Neuronal stem cell (in vitro differentiated cells): ENCODE results near the gene PVALB.

Experiments used
- DNase-seq: peaks from one replicate; pipeline ENCODE4 v3.0.0-alpha.2; 2013; ENCODE audit warnings: low spot score
- H2AFZ ChIP-seq: one replicate; pipeline ENCODE4 v1.6.1; 2013; ENCODE audit warnings: mild to moderate bottlenecking, low read length, inconsistent platforms
- H2AK5ac ChIP-seq: 2 replicates; pipeline ENCODE4 v1.6.1; 2013; ENCODE audit warnings: low read depth, mild to moderate bottlenecking, inconsistent platforms, low read length, moderate library complexity, mixed read lengths
- H2BK120ac ChIP-seq: 2 replicates; pipeline ENCODE4 v1.6.1; 2013; ENCODE audit warnings: low read depth, mild to moderate bottlenecking, inconsistent platforms, low read length, moderate library complexity, mixed read lengths
- H2BK12ac ChIP-seq: one replicate; pipeline ENCODE4 v1.6.1; 2013; ENCODE audit warnings: low read length, inconsistent platforms
- H2BK15ac ChIP-seq: 2 replicates; pipeline ENCODE4 v1.6.1; 2013; ENCODE audit warnings: mild to moderate bottlenecking, low read length, inconsistent platforms, mixed read lengths
- H2BK5ac ChIP-seq: one replicate; pipeline ENCODE4 v1.6.1; 2013; ENCODE audit warnings: inconsistent platforms, mild to moderate bottlenecking, low read length, moderate library complexity
- H3K14ac ChIP-seq: one replicate; pipeline ENCODE4 v1.6.1; 2013; ENCODE audit warnings: low read length, inconsistent platforms
- H3K18ac ChIP-seq: 2 replicates; pipeline ENCODE4 v1.6.1; 2013; ENCODE audit warnings: low read length, inconsistent platforms
- H3K23ac ChIP-seq: 2 replicates; pipeline ENCODE4 v1.6.1; 2013; ENCODE audit warnings: low read depth, mild to moderate bottlenecking, mixed read lengths, low read length, inconsistent platforms; ENCODE audit not compliant: poor library complexity
- H3K27ac ChIP-seq: replicated peaks from 3 replicates; pipeline ENCODE4 v1.5.1; 2013; ENCODE audit warnings: low read length, inconsistent platforms
- H3K27me3 ChIP-seq, 3 experiments: 2 replicates each; pipeline ENCODE4 v1.6.1; 2013; ENCODE audit warnings: low read length in 3 of 3, mild to moderate bottlenecking in 2 of 3, inconsistent platforms in 1 of 3, low read depth in 1 of 3, mixed read lengths in 1 of 3, moderate library complexity in 1 of 3; ENCODE audit not compliant: control insufficient read depth in 3 of 3, insufficient read depth in 3 of 3
- H3K36me3 ChIP-seq, 2 donors: replicated peaks in 1 of 2; 2 replicates each; pipeline ENCODE4 v1.6.1; 2013; ENCODE audit warnings: low read length in 2 of 2; ENCODE audit not compliant: control insufficient read depth in 2 of 2, insufficient read depth in 2 of 2
- H3K4ac ChIP-seq: 2 replicates; pipeline ENCODE4 v1.6.1; 2013; ENCODE audit warnings: inconsistent platforms, mild to moderate bottlenecking, low read length, moderate library complexity
- H3K4me1 ChIP-seq, 2 donors: 1 replicate in 1 of 2; 2 replicates in 1 of 2; pipeline ENCODE4 v1.6.1; 2013; ENCODE audit warnings: low read length in 2 of 2, low read depth in 1 of 2; ENCODE audit not compliant: control insufficient read depth in 2 of 2, insufficient read depth in 1 of 2
- H3K4me2 ChIP-seq: one replicate; pipeline ENCODE4 v1.6.1; 2013; ENCODE audit warnings: mild to moderate bottlenecking, low read length, inconsistent platforms; ENCODE audit not compliant: insufficient read depth, poor library complexity, severe bottlenecking
- H3K4me3 ChIP-seq, 2 donors: 2 replicates each; pipeline ENCODE4 v1.5.1; 2013; ENCODE audit warnings: low read length in 2 of 2, mild to moderate bottlenecking in 2 of 2, inconsistent platforms in 1 of 2, moderate library complexity in 1 of 2
- H3K79me1 ChIP-seq: one replicate; pipeline ENCODE4 v1.6.1; 2013; ENCODE audit warnings: low read depth, mild to moderate bottlenecking, inconsistent platforms, low read length, moderate library complexity
- H3K9ac ChIP-seq: one replicate; pipeline ENCODE4 v1.6.1; 2013; ENCODE audit warnings: mild to moderate bottlenecking, low read depth, low read length, inconsistent platforms; ENCODE audit not compliant: poor library complexity
- H3K9me3 ChIP-seq, 2 donors: replicated peaks in 1 of 2; 2 replicates each; pipeline versions ENCODE3 to v1.6.1; 2013; ENCODE audit warnings: low read length in 2 of 2, mild to moderate bottlenecking in 2 of 2, inconsistent platforms in 1 of 2, low read depth in 1 of 2, mixed read lengths in 1 of 2, moderate library complexity in 1 of 2; ENCODE audit not compliant: control insufficient read depth in 2 of 2, insufficient read depth in 1 of 2
- H4K8ac ChIP-seq: one replicate; pipeline ENCODE4 v1.6.1; 2013; ENCODE audit warnings: low read depth, mild to moderate bottlenecking, inconsistent platforms, low read length, moderate library complexity
- H4K91ac ChIP-seq: one replicate; pipeline ENCODE4 v1.6.1; 2013; ENCODE audit warnings: low read length, low read depth, mild to moderate bottlenecking, inconsistent platforms; ENCODE audit not compliant: poor library complexity
- WGBS, 2 donors: extraction: QIAGEN DNeasy Blood & Tissue Kit; methylation state at CpG; one replicate each; pipeline ENCODE4 v1.1.7; 2013; ENCODE audit warnings: missing lambda C conversion rate in 2 of 2, mixed read lengths in 1 of 2; ENCODE audit not compliant: insufficient read length in 2 of 2, insufficient replicate concordance in 1 of 2; ENCODE audit errors: extremely low coverage in 2 of 2; 5-methylcytosine and 5-hydroxymethylcytosine counted together

Gene PVALB

GRCh38 chr22:36807627-36808026 is 9.2 kb downstream of the PVALB start:
- Histone ChIP-seq H3K18ac (no peak overlapping the region), H2BK12ac (no peak overlapping the region), H2AFZ (no peak overlapping the region), H2BK15ac (no peak overlapping the region), H4K91ac (no peak overlapping the region), H2AK5ac (peak overlapping the region; percentile 11), H3K4ac (no peak overlapping the region), H3K4me2 (no peak overlapping the region), H2BK5ac (no peak overlapping the region), H3K9me3 (no peaks in the 10 kb centered on the region), H3K4me3 (no peak overlapping the region), H3K27ac (no peak overlapping the region), H3K9ac (no peak overlapping the region), H3K4me1 (peaks cover 6 to 24% of the 10 kb centered on the region in 2 donors), H4K8ac (no peak overlapping the region), H3K36me3 (peaks cover 0 to 12% of the 10 kb centered on the region in 2 donors), H3K23ac (no peak overlapping the region), H3K14ac (no peak overlapping the region), H2BK120ac (no peak overlapping the region), H3K27me3 (no peaks in the 10 kb centered on the region), H3K79me1 (no peaks in the 10 kb centered on the region)
- no peak for DNase-seq
- no CpG with 5 or more reads among the region's 7 CpGs for WGBS, 2 donors

GRCh38 chr22:36806835-36807234 is 10.0 kb downstream of the PVALB start:
- Histone ChIP-seq H3K14ac (no peak overlapping the region), H2BK15ac (no peak overlapping the region), H3K27me3 (no peaks in the 10 kb centered on the region), H3K9me3 (no peaks in the 10 kb centered on the region), H2AFZ (no peak overlapping the region), H3K36me3 (peaks cover 0 to 4% of the 10 kb centered on the region in 2 donors), H3K9ac (no peak overlapping the region), H4K91ac (no peak overlapping the region), H3K18ac (no peak overlapping the region), H3K4me1 (peaks cover 6 to 24% of the 10 kb centered on the region in 2 donors), H3K23ac (no peak overlapping the region), H3K79me1 (no peaks in the 10 kb centered on the region), H3K4me3 (no peak overlapping the region), H2BK12ac (no peak overlapping the region), H3K4ac (no peak overlapping the region), H2BK120ac (no peak overlapping the region), H2BK5ac (no peak overlapping the region), H3K4me2 (no peak overlapping the region), H4K8ac (no peak overlapping the region), H3K27ac (no peak overlapping the region), H2AK5ac (no peak overlapping the region)
- no peak for DNase-seq
- no CpG with 5 or more reads among the region's 6 CpGs for WGBS, 2 donors

- H2AFZ ChIP-seq = no peak overlapping the region
- no peak overlapping the region for H3K27ac ChIP-seq
- no peak overlapping the region for H2AK5ac ChIP-seq
- H3K79me1 ChIP-seq = no peaks in the 10 kb centered on the region
- H3K4me2 ChIP-seq = no peak overlapping the region
- no peaks in the 10 kb centered on the region for H3K9me3 ChIP-seq
- H2BK12ac ChIP-seq = no peak overlapping the region
- no peak overlapping the region for H2BK120ac ChIP-seq
- no peak for DNase-seq
- H3K18ac ChIP-seq = no peak overlapping the region
- no peak overlapping the region for H3K14ac ChIP-seq
- H4K91ac ChIP-seq = no peak overlapping the region
- H3K4me1 ChIP-seq = peaks cover 13 to 24% of the 10 kb centered on the region in 2 donors
- H2BK15ac ChIP-seq = no peak overlapping the region
- H3K27me3 ChIP-seq = peaks cover 0 to 8% (median 0%) of the 10 kb centered on the region in 3 experiments
- H3K9ac ChIP-seq = no peak overlapping the region
- no peak overlapping the region for H3K4ac ChIP-seq
- no peaks in the 10 kb centered on the region for H3K36me3 ChIP-seq
- H3K23ac ChIP-seq = no peak overlapping the region
- H3K4me3 ChIP-seq = no peak overlapping the region
- no peak overlapping the region for H2BK5ac ChIP-seq
- no peak overlapping the region for H4K8ac ChIP-seq
- no CpG with 5 or more reads among the region's 1 CpG for WGBS, 2 donors
Measured at GRCh38 chr22:36803358-36803757, 13.5 kb downstream of the PVALB start.

- Histone ChIP-seq H3K9me3 (no peaks in the 10 kb centered on the region), H3K79me1 (no peaks in the 10 kb centered on the region), H2AFZ (no peak overlapping the region), H2BK120ac (no peak overlapping the region), H2BK12ac (no peak overlapping the region), H3K4me3 (peak overlapping the region in 1 of 2 donors; percentile 38), H4K91ac (no peak overlapping the region), H3K23ac (no peak overlapping the region), H3K36me3 (no peaks in the 10 kb centered on the region), H3K27me3 (peaks cover 0 to 8% (median 0%) of the 10 kb centered on the region in 3 experiments), H3K4me1 (peaks cover 24 to 45% of the 10 kb centered on the region in 2 donors), H3K27ac (no peak overlapping the region), H3K18ac (peak overlapping the region; percentile 86), H2AK5ac (no peak overlapping the region), H2BK5ac (peak overlapping the region; percentile 10), H3K4ac (no peak overlapping the region), H2BK15ac (no peak overlapping the region), H4K8ac (no peak overlapping the region), H3K14ac (peak overlapping the region; percentile 58), H3K9ac (no peak overlapping the region), H3K4me2 (no peak overlapping the region)
- WGBS, 2 donors = no CpG with 5 or more reads among the region's 11 CpGs
- DNase-seq = no peak
Measured at GRCh38 chr22:36798674-36799066, 18.2 kb downstream of the PVALB start.
